HepG2 (cell line): ENCODE data around the gene RNPEPL1. TPM values are rescaled to one million over a fixed set of nuclear protein-coding genes. Genes with fewer than 3 reads are reported as not detected.

Source experiments
- ATAC-seq: fragments of 200-7000 bp; cut with Tn5 transposase; 3 replicates; pipeline ENCODE4 v1.9.1; 2020; ENCODE audit warnings: mild to moderate bottlenecking, moderate library complexity
- BruUV-seq: library from RNA; stranded (reverse); fragments of 400-500 nt; replicated peaks from 2 replicates; lab custom pipeline; 2021; lab: Mats Ljungman, UMichigan
- CTCF ChIA-PET: fragments of 300-600 bp; formaldehyde crosslinking; extraction: SDS; loops from one replicate; lab custom pipeline; 2021; ENCODE audit warnings: low total read pairs, inconsistent platforms, low intra/inter-chr PET ratio; lab: Yijun Ruan, JAX
- POLR2A ChIA-PET: fragments of 350-600 bp; sonication (Branson Sonifier 250); formaldehyde crosslinking; loops from one replicate; lab custom pipeline; 2020; ENCODE audit warnings: antibody characterized with exemption, inconsistent platforms; lab: Yijun Ruan, JAX
- DNase-seq: peaks from one replicate; pipeline ENCODE4 v3.0.0-alpha.2; 2015; ENCODE audit warnings: low spot score
- FAIRE-seq: peaks from 3 replicates; lab custom pipeline; 2011; peaks lifted over from hg19 to GRCh38; lab: Jason Lieb, UNC
- H2AFZ ChIP-seq: one replicate; pipeline ENCODE4 v1.6.1; 2011; ENCODE audit warnings: low read length, inconsistent platforms
- H3K27ac ChIP-seq: fragments of 300-600 bp; 3 replicates; pipeline ENCODE4 v1.8.0; 2011; ENCODE audit warnings: mixed run types, mild to moderate bottlenecking, mixed read lengths, low read length, inconsistent platforms; ENCODE audit not compliant: insufficient read depth; ENCODE audit errors: extremely low read length
- H3K27me3 ChIP-seq, 2 experiments: fragments of 200-600 bp in 1 of 2; 2 replicates in 1 of 2; 3 replicates in 1 of 2; pipeline versions ENCODE4 v1.6.0 to v1.8.0; 2011; ENCODE audit warnings: low read length in 2 of 2, mild to moderate bottlenecking in 2 of 2, moderate library complexity in 2 of 2, inconsistent platforms in 1 of 2; ENCODE audit not compliant: insufficient read depth in 2 of 2, control insufficient read depth in 1 of 2
- H3K36me3 ChIP-seq, 2 experiments: fragments of 200-600 bp in 1 of 2; replicated peaks in 1 of 2; 2 replicates in 1 of 2; 3 replicates in 1 of 2; pipeline versions ENCODE4 v1.5.1 to v1.8.0; 2011; ENCODE audit warnings: low read length in 2 of 2, inconsistent platforms in 1 of 2; ENCODE audit not compliant: insufficient read depth in 2 of 2, control insufficient read depth in 1 of 2
- H3K4me1 ChIP-seq: 2 replicates; pipeline ENCODE4 v1.5.1; 2012; ENCODE audit warnings: low read length, inconsistent platforms; ENCODE audit not compliant: insufficient read depth
- H3K4me2 ChIP-seq: 2 replicates; pipeline ENCODE4 v1.6.0; 2011; ENCODE audit warnings: low read depth, low read length, inconsistent platforms
- H3K4me3 ChIP-seq, 3 experiments: fragments of 200-600 bp in 1 of 3; sonication (generic), shearing (Covaris generic) in 1 of 3; replicated peaks in 1 of 3; 2 replicates each; pipeline ENCODE4 v1.5.1; 2011 to 2016; ENCODE audit warnings: low read length in 3 of 3, inconsistent platforms in 2 of 3, low read depth in 2 of 3, mild to moderate bottlenecking in 2 of 3, control low read depth in 1 of 3, mixed read lengths in 1 of 3; ENCODE audit not compliant: insufficient read depth in 1 of 3
- H3K79me2 ChIP-seq: one replicate; pipeline ENCODE4 v1.6.1; 2011; ENCODE audit warnings: low read length, inconsistent platforms; ENCODE audit not compliant: insufficient read depth
- H3K9ac ChIP-seq: 2 replicates; pipeline ENCODE4 v1.6.0; 2011; ENCODE audit warnings: mild to moderate bottlenecking, low read depth, low read length, inconsistent platforms; ENCODE audit not compliant: insufficient read depth
- H3K9me3 ChIP-seq: 2 replicates; pipeline ENCODE4 v1.5.1; 2012; ENCODE audit warnings: mild to moderate bottlenecking, low read length
- H4K20me1 ChIP-seq: 2 replicates; pipeline ENCODE4 v1.6.0; 2011; ENCODE audit warnings: inconsistent platforms, mild to moderate bottlenecking, low read length, moderate library complexity; ENCODE audit not compliant: insufficient read depth
- GATA4 ChIP-seq: sonication (generic); IDR thresholded peaks from 2 replicates; pipeline ENCODE4 v1.6.1; 2016; ENCODE audit warnings: antibody characterized with exemption, low read depth, borderline replicate concordance
- HDAC2 ChIP-seq: sonication (generic); formaldehyde crosslinking; IDR thresholded peaks from 2 replicates; pipeline ENCODE4 v1.4.0; 2020; ENCODE audit warnings: missing genetic modification reagents
- NR1H2 ChIP-seq: sonication (generic); formaldehyde crosslinking; IDR thresholded peaks from 2 replicates; pipeline ENCODE4 v1.8.1; 2022; ENCODE audit warnings: low read depth, missing genetic modification reagents, borderline replicate concordance
- TAF1 ChIP-seq: sonication (generic); formaldehyde crosslinking; IDR thresholded peaks from 2 replicates; pipeline ENCODE4 v1.4.0; 2020; ENCODE audit warnings: missing genetic modification reagents
- ZBTB34 ChIP-seq: sonication (generic); formaldehyde crosslinking; IDR thresholded peaks from 2 replicates; pipeline ENCODE4 v1.8.0; 2022; ENCODE audit warnings: mild to moderate bottlenecking, missing genetic modification reagents
- ZBTB37 ChIP-seq: sonication (generic); formaldehyde crosslinking; IDR thresholded peaks from 2 replicates; pipeline ENCODE4 v1.4.0; 2020; ENCODE audit warnings: mild to moderate bottlenecking, missing genetic modification reagents
- ZNF234 ChIP-seq: sonication (generic); formaldehyde crosslinking; conservative IDR thresholded peaks from 2 replicates; pipeline ENCODE4 v1.5.1; 2020; ENCODE audit warnings: mild to moderate bottlenecking, missing genetic modification reagents
- ZNF235 ChIP-seq: sonication (generic); formaldehyde crosslinking; IDR thresholded peaks from 2 replicates; pipeline ENCODE4 v1.8.1; 2023; ENCODE audit warnings: mild to moderate bottlenecking, missing genetic modification reagents, borderline replicate concordance
- ZNF407 ChIP-seq: sonication (generic); formaldehyde crosslinking; IDR thresholded peaks from one replicate; pipeline ENCODE4 v1.5.1; 2020; ENCODE audit warnings: mild to moderate bottlenecking, missing genetic modification reagents; ENCODE audit errors: not compliant biosample characterization
- ZNF510 ChIP-seq: sonication (generic); formaldehyde crosslinking; IDR thresholded peaks from 2 replicates; pipeline ENCODE4 v1.4.0; 2020; ENCODE audit warnings: low read depth, mild to moderate bottlenecking, missing genetic modification reagents
- ZNF652 ChIP-seq: IDR thresholded peaks from 2 replicates; pipeline ENCODE4 v1.6.1; 2016; ENCODE audit warnings: low read depth, borderline replicate concordance
- ZNF878 ChIP-seq: sonication (generic); formaldehyde crosslinking; IDR thresholded peaks from 2 replicates; pipeline ENCODE4 v1.8.1; 2023; ENCODE audit warnings: mild to moderate bottlenecking, missing genetic modification reagents, moderate library complexity
- WGBS: methylation state at CpG from one replicate; pipeline ENCODE4 v1.1.6; 2017; ENCODE audit warnings: low lambda C conversion rate; 5-methylcytosine and 5-hydroxymethylcytosine counted together
- in situ Hi-C: cut with HindIII; loops from 2 replicates; pipeline ENCODE4 v1.10.0; 2017; ENCODE audit warnings: low pct_unique_long_range_greater_than_20kb; ENCODE audit not compliant: extremely low pct_ligation_motif_present
- intact Hi-C: fragments of 100-400 bp; cut with micrococcal nuclease; formaldehyde crosslinking; loops from one replicate; pipeline ENCODE4 v1.10.0; 2022; ENCODE audit not compliant: unreplicated experiment
- polyA plus RNA-seq, 8 experiments: library from polyadenylated mRNA; depleted of rRNA in 3 of 8; stranded (reverse) in 7 of 8; unstranded in 1 of 8; fragments of >200 nt; fragmentation: Illumina TruSeq in 4 of 8; extraction: Trizol in 4 of 8; gene quantifications; 2 replicates each; pipeline versions ENCODE4 v1.2.1 to v1.2.3, GENCODE V29; 2011 to 2016; ENCODE audit warnings: low read depth in 4 of 8, missing spikeins in 1 of 8, mixed read lengths in 1 of 8; ENCODE audit not compliant: insufficient read depth in 1 of 8
- total RNA-seq, 5 experiments: library from RNA; depleted of rRNA; stranded (reverse); fragments of >200 nt; fragmentation: Illumina TruSeq; extraction: Trizol; gene quantifications; 2 replicates each; pipeline ENCODE4 v1.2.3, GENCODE V29; 2016; ENCODE audit warnings: low read depth in 1 of 5

Gene RNPEPL1
- total and polyA plus RNA-seq, 2 of the 13 experiments (the other 11 are each of a cell fraction or from before 2014, with no cell fraction given) = 13.0 to 18.0 TPM

- peaks cover 17% of the 10 kb centered on the region; the same call in 1 of the 2 replicates for H4K20me1 ChIP-seq
- ATAC-seq (no peak), DNase-seq (no peak), FAIRE-seq (no peak)
- TSS peak; percentile 63 for BruUV-seq
- H2AFZ ChIP-seq = no peak overlapping the region
- H3K79me2 ChIP-seq = peaks cover 72% of the 10 kb centered on the region
- intact Hi-C loops (loop anchor here (1.0 kb wide), 2 partner anchors 19 to 41 kb away; no protein-coding TSS in a partner anchor), in situ Hi-C loops (no loop called here)
- ChIA-PET CTCF (interaction anchor here (1.8 kb wide), 1 partner anchor 19 kb away, joined by 5 read pairs; no protein-coding TSS in a partner anchor), POLR2A (interaction anchor here (1.0 to 6.0 kb wide), 12 partner anchors 9 to 729 kb away, joined by 3 to 149 read pairs (median 9); partner anchors contain the start of genes ANKMY1, DUSP28, HDLBP and RNPEPL1)
- H3K4me1 ChIP-seq = peaks cover 66% of the 10 kb centered on the region
- peaks cover 0 to 4% of the 10 kb centered on the region in 2 experiments; a peak in 1 of 5 replicates for H3K27me3 ChIP-seq
- H3K27ac ChIP-seq = peak overlapping the region; percentile 89
- H3K4me3 ChIP-seq = peak overlapping the region; percentile 83 to 90 (median 88)
- peak overlapping the region; percentile 98 for H3K4me2 ChIP-seq
- 2% methylated on average over 13 of the region's 20 CpGs for WGBS
- peaks cover 8 to 20% of the 10 kb centered on the region in 2 experiments for H3K36me3 ChIP-seq
- H3K9me3 ChIP-seq = no peaks in the 10 kb centered on the region
- H3K9ac ChIP-seq = peak overlapping the region; percentile 98
- no peak for TF ChIP-seq ZNF652
- TF ChIP-seq TAF1 (CRISPR knock-in tag) = no peak
- peak; percentile 11; the same call in 1 of the 2 replicates for TF ChIP-seq ZBTB34
- TF ChIP-seq HDAC2 (CRISPR knock-in tag) = no peak
- 0 out of 2 replicates have a peak, but pooled peaks have one; percentile 9 for TF ChIP-seq NR1H2 (CRISPR knock-in tag)
- TF ChIP-seq GATA4 = 0 out of 2 replicates have a peak, but pooled peaks have one; percentile 8
- 0 out of 2 replicates have a peak, but pooled peaks have one; percentile 55 for TF ChIP-seq ZNF234 (CRISPR knock-in tag)
- TF ChIP-seq ZBTB37 (CRISPR knock-in tag) = peak; percentile 9; the same call in 1 of the 2 replicates
- peak; percentile 73; the same call in 1 of the 2 replicates for TF ChIP-seq ZNF878 (CRISPR knock-in tag)
- peak; percentile 84 for TF ChIP-seq ZNF407
- peak; percentile 91 for TF ChIP-seq ZNF235 (CRISPR knock-in tag)
- TF ChIP-seq ZNF510 = 0 out of 2 replicates have a peak, but pooled peaks have one; percentile 36
Observed at GRCh38 chr2:240585681-240586197, 17.5 kb downstream of the RNPEPL1 start.
